ENCODE data around the gene DNER.

DNA sequence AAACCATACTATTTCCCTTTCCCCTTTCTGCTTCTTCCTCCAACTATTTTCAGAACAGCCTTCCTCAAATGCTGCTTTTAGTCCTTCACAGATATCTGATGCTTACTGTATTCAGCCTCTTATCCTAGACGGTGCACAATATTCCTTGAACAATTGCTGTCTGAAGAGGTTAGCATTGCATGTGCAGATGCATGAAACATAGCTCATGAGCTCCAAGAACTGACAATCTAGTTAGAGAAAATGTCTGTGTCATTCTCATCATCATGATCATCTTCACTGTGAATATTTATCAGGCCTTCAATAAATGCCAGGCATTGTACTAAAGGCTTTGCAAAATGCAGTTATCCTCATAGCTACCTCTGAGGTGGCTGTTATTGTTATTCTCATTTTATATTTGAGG lies 190.7 kb downstream of the DNER start:
- TF ChIP-seq, protein P1, sequence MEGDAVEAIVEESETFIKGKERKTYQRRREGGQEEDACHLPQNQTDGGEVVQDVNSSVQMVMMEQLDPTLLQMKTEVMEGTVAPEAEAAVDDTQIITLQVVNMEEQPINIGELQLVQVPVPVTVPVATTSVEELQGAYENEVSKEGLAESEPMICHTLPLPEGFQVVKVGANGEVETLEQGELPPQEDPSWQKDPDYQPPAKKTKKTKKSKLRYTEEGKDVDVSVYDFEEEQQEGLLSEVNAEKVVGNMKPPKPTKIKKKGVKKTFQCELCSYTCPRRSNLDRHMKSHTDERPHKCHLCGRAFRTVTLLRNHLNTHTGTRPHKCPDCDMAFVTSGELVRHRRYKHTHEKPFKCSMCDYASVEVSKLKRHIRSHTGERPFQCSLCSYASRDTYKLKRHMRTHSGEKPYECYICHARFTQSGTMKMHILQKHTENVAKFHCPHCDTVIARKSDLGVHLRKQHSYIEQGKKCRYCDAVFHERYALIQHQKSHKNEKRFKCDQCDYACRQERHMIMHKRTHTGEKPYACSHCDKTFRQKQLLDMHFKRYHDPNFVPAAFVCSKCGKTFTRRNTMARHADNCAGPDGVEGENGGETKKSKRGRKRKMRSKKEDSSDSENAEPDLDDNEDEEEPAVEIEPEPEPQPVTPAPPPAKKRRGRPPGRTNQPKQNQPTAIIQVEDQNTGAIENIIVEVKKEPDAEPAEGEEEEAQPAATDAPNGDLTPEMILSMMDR (IDR thresholded peaks at IDR 0.05 in 2 of 3, conservative IDR thresholded peaks at IDR 0.05 in 1 of 3; ENCODE audit: borderline replicate concordance in 1 of 3, insufficient read depth in 1 of 3, low read depth in 2 of 3, low read length in 2 of 3) = no peak
- no peak for TF ChIP-seq POLR2A (IDR thresholded peaks at IDR 0.05; ENCODE audit: borderline replicate concordance, extremely low read depth, insufficient read depth, insufficient read length)
- TF ChIP-seq TCF7L2 (IDR thresholded peaks at IDR 0.05; ENCODE audit: borderline replicate concordance, extremely low read depth, insufficient read depth, insufficient read length) = no peak
- no peak for TF ChIP-seq POLR2AphosphoS5 (IDR thresholded peaks at IDR 0.05; ENCODE audit: low read depth, low read length)
- no peak for TF ChIP-seq YY1 (IDR thresholded peaks at IDR 0.05; ENCODE audit: extremely low read depth, insufficient replicate concordance, low read depth, low read length)
- no peak for TF ChIP-seq SRF (IDR thresholded peaks at IDR 0.05; ENCODE audit: low read depth)
- TF ChIP-seq ELF1 (IDR thresholded peaks at IDR 0.05; ENCODE audit: borderline replicate concordance, low read depth) = no peak

Measured in HCT116 (cell line).